ENCODE data around the gene BRD9.

BRD9 gene

GRCh38 chr5:863244-863805, 29.3 kb downstream of the BRD9 start:
- no peak for DNase-seq (ENCODE audit: extremely low spot score)
- POLR2A ChIA-PET: interaction anchor here (0.8 kb wide), 1 partner anchor 29 kb away, joined by 4 read pairs; the partner anchor contains the start of genes BRD9 and TRIP13
- TF ChIP-seq ARNT (IDR thresholded peaks at IDR 0.05): no peak
- no peak for TF ChIP-seq L3MBTL2 (conservative IDR thresholded peaks at IDR 0.05)
- no peak for TF ChIP-seq NFRKB (IDR thresholded peaks at IDR 0.05)
- TF ChIP-seq PKNOX1 (IDR thresholded peaks at IDR 0.05): no peak
- no peak for TF ChIP-seq FOXK2 (IDR thresholded peaks at IDR 0.05)
- no peak for TF ChIP-seq ZNF384 (IDR thresholded peaks at IDR 0.05)
- no peak for TF ChIP-seq TARDBP (IDR thresholded peaks at IDR 0.05)
- CTCF ChIA-PET: no interaction called here

- POLR2A ChIA-PET: interaction anchor here (0.8 to 1.3 kb wide), 3 partner anchors 9 to 30 kb away, joined by 3 to 4 read pairs (median 3); partner anchors contain the start of genes BRD9 and TRIP13
- CTCF ChIA-PET: no interaction called here
- TF ChIP-seq BHLHE40 (IDR thresholded peaks at IDR 0.05; ENCODE audit: borderline replicate concordance): no peak
- TF ChIP-seq LEF1 (IDR thresholded peaks at IDR 0.05; ENCODE audit: borderline replicate concordance): no peak
- no peak for TF ChIP-seq SUZ12 (IDR thresholded peaks at IDR 0.05)
- TF ChIP-seq CTBP1 (IDR thresholded peaks at IDR 0.05; ENCODE audit: borderline replicate concordance): no peak
- no peak for TF ChIP-seq TARDBP (IDR thresholded peaks at IDR 0.05)
- TF ChIP-seq SP1 (IDR thresholded peaks at IDR 0.05): no peak
- no peak for TF ChIP-seq FOXK2 (IDR thresholded peaks at IDR 0.05)
- TF ChIP-seq ARNT (IDR thresholded peaks at IDR 0.05): no peak
- no peak for TF ChIP-seq L3MBTL2 (conservative IDR thresholded peaks at IDR 0.05)
- TF ChIP-seq FOXM1 (IDR thresholded peaks at IDR 0.05; ENCODE audit: borderline replicate concordance): no peak
- no peak for TF ChIP-seq ZNF384 (IDR thresholded peaks at IDR 0.05)
- TF ChIP-seq HDGF (IDR thresholded peaks at IDR 0.05; ENCODE audit: borderline replicate concordance): no peak
- no peak for TF ChIP-seq FOXA1 (IDR thresholded peaks at IDR 0.05)
- TF ChIP-seq ELF4 (IDR thresholded peaks at IDR 0.05): no peak
- TF ChIP-seq PKNOX1 (IDR thresholded peaks at IDR 0.05): no peak
- TF ChIP-seq NFRKB (IDR thresholded peaks at IDR 0.05): no peak
- no peak for DNase-seq (ENCODE audit: extremely low spot score)
Measured at GRCh38 chr5:862367-863243, 30.0 kb downstream of the BRD9 start.

- DNase-seq (ENCODE audit: extremely low spot score): no peak
- CTCF ChIA-PET: no interaction called here
- no peak for TF ChIP-seq FOXK2 (IDR thresholded peaks at IDR 0.05)
- TF ChIP-seq PKNOX1 (IDR thresholded peaks at IDR 0.05): no peak
- TF ChIP-seq ELF4 (IDR thresholded peaks at IDR 0.05): no peak
- no peak for TF ChIP-seq SP1 (IDR thresholded peaks at IDR 0.05)
- TF ChIP-seq TARDBP (IDR thresholded peaks at IDR 0.05): no peak
- no peak for TF ChIP-seq LEF1 (IDR thresholded peaks at IDR 0.05; ENCODE audit: borderline replicate concordance)
- TF ChIP-seq ZNF384 (IDR thresholded peaks at IDR 0.05): no peak
- no peak for TF ChIP-seq BHLHE40 (IDR thresholded peaks at IDR 0.05; ENCODE audit: borderline replicate concordance)
- no peak for TF ChIP-seq FOXM1 (IDR thresholded peaks at IDR 0.05; ENCODE audit: borderline replicate concordance)
- TF ChIP-seq CTBP1 (IDR thresholded peaks at IDR 0.05; ENCODE audit: borderline replicate concordance): no peak
- TF ChIP-seq FOXA1 (IDR thresholded peaks at IDR 0.05): no peak
- no peak for TF ChIP-seq HDGF (IDR thresholded peaks at IDR 0.05; ENCODE audit: borderline replicate concordance)
- no peak for TF ChIP-seq ARNT (IDR thresholded peaks at IDR 0.05)
- TF ChIP-seq NFRKB (IDR thresholded peaks at IDR 0.05): no peak
- no peak for TF ChIP-seq L3MBTL2 (conservative IDR thresholded peaks at IDR 0.05)
- no peak for TF ChIP-seq SUZ12 (IDR thresholded peaks at IDR 0.05)
- POLR2A ChIA-PET: interaction anchor here (1.2 to 1.3 kb wide), 2 partner anchors 8 to 19 kb away, joined by 3 read pairs; no protein-coding TSS in a partner anchor
Measured at GRCh38 chr5:861442-862366, 30.9 kb downstream of the BRD9 start.

GRCh38 chr5:860506-861150, 32.0 kb downstream of the BRD9 start:
- DNase-seq (ENCODE audit: extremely low spot score): no peak
- POLR2A ChIA-PET: interaction anchor here (1.1 kb wide), 1 partner anchor 10 kb away, joined by 3 read pairs; no protein-coding TSS in a partner anchor
- TF ChIP-seq TARDBP (IDR thresholded peaks at IDR 0.05) (peak; percentile 48; the same call in 1 of the 2 replicates), PKNOX1 (IDR thresholded peaks at IDR 0.05) (no peak)
- CTCF ChIA-PET: no interaction called here

Data from HEK293T (cell line).